H1 (cell line): ENCODE results near the gene DCTN1.

ENCODE experiments used
- ASH2L ChIP-seq: fragments of 200-600, 300-600 bp; sonication (generic); IDR thresholded peaks from one replicate; pipeline ENCODE4 v1.7.1; 2017; ENCODE audit warnings: low read length
- EP300 ChIP-seq, 2 experiments: IDR thresholded peaks; 1 replicate in 1 of 2; 2 replicates in 1 of 2; pipeline ENCODE4 v1.6.1; 2011 to 2012; ENCODE audit warnings: low read depth in 2 of 2, low read length in 2 of 2, mild to moderate bottlenecking in 2 of 2, borderline replicate concordance in 1 of 2, inconsistent platforms in 1 of 2, moderate library complexity in 1 of 2
- NANOG ChIP-seq: IDR thresholded peaks from 2 replicates; pipeline ENCODE4 v1.6.1; 2011; ENCODE audit warnings: low read length, low read depth, mild to moderate bottlenecking, inconsistent platforms; ENCODE audit not compliant: insufficient read depth, poor library complexity, severe bottlenecking
- POLR2AphosphoS5 ChIP-seq: IDR thresholded peaks from 2 replicates; pipeline ENCODE4 v1.6.1; 2011; ENCODE audit warnings: low read depth, low read length
- RAD21 ChIP-seq, 2 experiments: IDR thresholded peaks in 1 of 2; conservative IDR thresholded peaks in 1 of 2; 2 replicates each; pipeline ENCODE4 v1.6.1; 2011; ENCODE audit warnings: low read depth in 2 of 2, low read length in 2 of 2, improper control_type of control experiment in 1 of 2, inconsistent platforms in 1 of 2, mild to moderate bottlenecking in 1 of 2, moderate library complexity in 1 of 2
- SIRT6 ChIP-seq: IDR thresholded peaks from one replicate; pipeline ENCODE4 v1.7.1; 2012; ENCODE audit warnings: low read length, inconsistent platforms
- TF ChIP-seq, protein P1 (sequence below), 3 experiments: IDR thresholded peaks; 1 replicate in 2 of 3; 2 replicates in 1 of 3; pipeline versions ENCODE4 v1.5.1 to v1.6.1; 2011; ENCODE audit warnings: low read length in 3 of 3, mild to moderate bottlenecking in 3 of 3, inconsistent platforms in 2 of 3, low read depth in 1 of 3, moderate library complexity in 1 of 3; ENCODE audit not compliant: insufficient read depth in 1 of 3; ENCODE audit errors: control extremely low read depth in 1 of 3
- TF ChIP-seq, protein P2 (sequence below): IDR thresholded peaks from 2 replicates; pipeline ENCODE4 v1.6.1; 2011; ENCODE audit warnings: low read depth, mild to moderate bottlenecking, low read length; ENCODE audit not compliant: insufficient read depth

- TF ChIP-seq EP300 (IDR thresholded peaks at IDR 0.05; ENCODE audit: borderline replicate concordance in 1 of 2, low read depth in 2 of 2, low read length in 2 of 2): no peak
- no peak for TF ChIP-seq SIRT6
- no peak for TF ChIP-seq NANOG
- TF ChIP-seq, protein P1, sequence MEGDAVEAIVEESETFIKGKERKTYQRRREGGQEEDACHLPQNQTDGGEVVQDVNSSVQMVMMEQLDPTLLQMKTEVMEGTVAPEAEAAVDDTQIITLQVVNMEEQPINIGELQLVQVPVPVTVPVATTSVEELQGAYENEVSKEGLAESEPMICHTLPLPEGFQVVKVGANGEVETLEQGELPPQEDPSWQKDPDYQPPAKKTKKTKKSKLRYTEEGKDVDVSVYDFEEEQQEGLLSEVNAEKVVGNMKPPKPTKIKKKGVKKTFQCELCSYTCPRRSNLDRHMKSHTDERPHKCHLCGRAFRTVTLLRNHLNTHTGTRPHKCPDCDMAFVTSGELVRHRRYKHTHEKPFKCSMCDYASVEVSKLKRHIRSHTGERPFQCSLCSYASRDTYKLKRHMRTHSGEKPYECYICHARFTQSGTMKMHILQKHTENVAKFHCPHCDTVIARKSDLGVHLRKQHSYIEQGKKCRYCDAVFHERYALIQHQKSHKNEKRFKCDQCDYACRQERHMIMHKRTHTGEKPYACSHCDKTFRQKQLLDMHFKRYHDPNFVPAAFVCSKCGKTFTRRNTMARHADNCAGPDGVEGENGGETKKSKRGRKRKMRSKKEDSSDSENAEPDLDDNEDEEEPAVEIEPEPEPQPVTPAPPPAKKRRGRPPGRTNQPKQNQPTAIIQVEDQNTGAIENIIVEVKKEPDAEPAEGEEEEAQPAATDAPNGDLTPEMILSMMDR (IDR thresholded peaks at IDR 0.05; ENCODE audit: control extremely low read depth in 1 of 3, insufficient read depth in 1 of 3, low read depth in 1 of 3, low read length in 3 of 3): no peak
- no peak for TF ChIP-seq POLR2AphosphoS5
- TF ChIP-seq RAD21 (IDR thresholded peaks at IDR 0.05 in 1 of 2, conservative IDR thresholded peaks at IDR 0.05 in 1 of 2; ENCODE audit: low read depth in 2 of 2, low read length in 2 of 2): no peak
- TF ChIP-seq, protein P2, sequence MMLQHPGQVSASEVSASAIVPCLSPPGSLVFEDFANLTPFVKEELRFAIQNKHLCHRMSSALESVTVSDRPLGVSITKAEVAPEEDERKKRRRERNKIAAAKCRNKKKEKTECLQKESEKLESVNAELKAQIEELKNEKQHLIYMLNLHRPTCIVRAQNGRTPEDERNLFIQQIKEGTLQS: no peak
- TF ChIP-seq ASH2L: no peak
These were observed 4.3 kb downstream of the DCTN1 start for GRCh38 chr2:74375838-74376237.
